Measurements from ENCODE around the gene FGF22.
"Not testable (repeated sequence)": the region's sequence is repeated elsewhere in the genome, so short reads cannot be mapped to it uniquely, and the experiment has no call there.

Gene FGF22

GRCh38 chr19:616747-617526 lies 22.7 kb upstream of the FGF22 start:
- Histone ChIP-seq H3K36me3 (ENCODE audit: control insufficient read depth in 2 of 2, insufficient read depth in 2 of 2, low read length in 2 of 2) (peaks cover 0 to 17% of the 10 kb centered on the region in 2 donors), H3K4me3 (ENCODE audit: low read length in 2 of 2) (no peak overlapping the region), H3K9ac (ENCODE audit: low read length in 2 of 2) (no peak overlapping the region), H3K4me1 (ENCODE audit: control insufficient read depth, insufficient read depth, low read length) (no peaks in the 10 kb centered on the region), H3K9me3 (ENCODE audit: control insufficient read depth in 2 of 2, low read length in 2 of 2) (no peaks in the 10 kb centered on the region), H3K27ac (ENCODE audit: low read length) (no peak overlapping the region), H3K27me3 (ENCODE audit: control insufficient read depth in 1 of 2, insufficient read depth in 2 of 2, low read length in 2 of 2) (peaks cover 0 to 3% of the 10 kb centered on the region in 2 donors)

- peaks cover 0 to 3% of the 10 kb centered on the region in 2 donors for H3K27me3 ChIP-seq (ENCODE audit: control insufficient read depth in 1 of 2, insufficient read depth in 2 of 2, low read length in 2 of 2)
- no peak overlapping the region for H3K9ac ChIP-seq (ENCODE audit: low read length in 2 of 2)
- H3K36me3 ChIP-seq (ENCODE audit: control insufficient read depth in 2 of 2, insufficient read depth in 2 of 2, low read length in 2 of 2), result peaks cover 0 to 21% of the 10 kb centered on the region in 2 donors
- no peaks in the 10 kb centered on the region for H3K9me3 ChIP-seq (ENCODE audit: control insufficient read depth in 2 of 2, low read length in 2 of 2)
- H3K27ac ChIP-seq (ENCODE audit: low read length), result no peak overlapping the region
- H3K4me3 ChIP-seq (ENCODE audit: low read length in 2 of 2), result no peak overlapping the region
- no peaks in the 10 kb centered on the region for H3K4me1 ChIP-seq (ENCODE audit: control insufficient read depth, insufficient read depth, low read length)
These were observed 22.0 kb upstream of the FGF22 start for GRCh38 chr19:617551-618246.

GRCh38 chr19:618247-618619 lies 21.4 kb upstream of the FGF22 start:
- H3K4me3 ChIP-seq (ENCODE audit: low read length in 2 of 2), result no peak overlapping the region
- no peaks in the 10 kb centered on the region for H3K9me3 ChIP-seq (ENCODE audit: control insufficient read depth in 2 of 2, low read length in 2 of 2)
- peaks cover 0 to 3% of the 10 kb centered on the region in 2 donors for H3K27me3 ChIP-seq (ENCODE audit: control insufficient read depth in 1 of 2, insufficient read depth in 2 of 2, low read length in 2 of 2)
- no peaks in the 10 kb centered on the region for H3K4me1 ChIP-seq (ENCODE audit: control insufficient read depth, insufficient read depth, low read length)
- peaks cover 0 to 21% of the 10 kb centered on the region in 2 donors for H3K36me3 ChIP-seq (ENCODE audit: control insufficient read depth in 2 of 2, insufficient read depth in 2 of 2, low read length in 2 of 2)
- H3K9ac ChIP-seq (ENCODE audit: low read length in 2 of 2), result no peak overlapping the region
- H3K27ac ChIP-seq (ENCODE audit: low read length), result no peak overlapping the region

- H3K9me3 ChIP-seq (ENCODE audit: control insufficient read depth in 2 of 2, low read length in 2 of 2), result no peaks in the 10 kb centered on the region
- H3K36me3 ChIP-seq (ENCODE audit: control insufficient read depth in 2 of 2, insufficient read depth in 2 of 2, low read length in 2 of 2), result peaks cover 0 to 24% of the 10 kb centered on the region in 2 donors
- H3K4me3 ChIP-seq (ENCODE audit: low read length in 2 of 2), result no peak overlapping the region
- H3K27me3 ChIP-seq (ENCODE audit: control insufficient read depth in 1 of 2, insufficient read depth in 2 of 2, low read length in 2 of 2), result peaks cover 0 to 3% of the 10 kb centered on the region in 2 donors
- H3K9ac ChIP-seq (ENCODE audit: low read length in 2 of 2), result no peak overlapping the region
- H3K27ac ChIP-seq (ENCODE audit: low read length), result no peak overlapping the region
- H3K4me1 ChIP-seq (ENCODE audit: control insufficient read depth, insufficient read depth, low read length), result no peaks in the 10 kb centered on the region
These were observed 20.9 kb upstream of the FGF22 start for GRCh38 chr19:618674-619285.

GRCh38 chr19:619286-620002 lies 20.2 kb upstream of the FGF22 start:
- no peaks in the 10 kb centered on the region for H3K9me3 ChIP-seq (ENCODE audit: control insufficient read depth in 2 of 2, low read length in 2 of 2)
- no peak overlapping the region for H3K4me3 ChIP-seq (ENCODE audit: low read length in 2 of 2)
- H3K36me3 ChIP-seq (ENCODE audit: control insufficient read depth in 2 of 2, insufficient read depth in 2 of 2, low read length in 2 of 2), result peaks cover 0 to 24% of the 10 kb centered on the region in 2 donors
- H3K4me1 ChIP-seq (ENCODE audit: control insufficient read depth, insufficient read depth, low read length), result no peaks in the 10 kb centered on the region
- peaks cover 0 to 3% of the 10 kb centered on the region in 2 donors for H3K27me3 ChIP-seq (ENCODE audit: control insufficient read depth in 1 of 2, insufficient read depth in 2 of 2, low read length in 2 of 2)
- no peak overlapping the region for H3K9ac ChIP-seq (ENCODE audit: low read length in 2 of 2)
- no peak overlapping the region for H3K27ac ChIP-seq (ENCODE audit: low read length)

GRCh38 chr19:620166-620862 lies 19.4 kb upstream of the FGF22 start:
- Histone ChIP-seq H3K9me3 (ENCODE audit: control insufficient read depth in 2 of 2, low read length in 2 of 2) (no peaks in the 10 kb centered on the region), H3K36me3 (ENCODE audit: control insufficient read depth in 2 of 2, insufficient read depth in 2 of 2, low read length in 2 of 2) (peaks cover 5 to 27% of the 10 kb centered on the region in 2 donors), H3K27me3 (ENCODE audit: control insufficient read depth in 1 of 2, insufficient read depth in 2 of 2, low read length in 2 of 2) (peaks cover 0 to 3% of the 10 kb centered on the region in 2 donors), H3K27ac (ENCODE audit: low read length) (no peak overlapping the region), H3K4me1 (ENCODE audit: control insufficient read depth, insufficient read depth, low read length) (no peaks in the 10 kb centered on the region), H3K9ac (ENCODE audit: low read length in 2 of 2) (no peak overlapping the region), H3K4me3 (ENCODE audit: low read length in 2 of 2) (no peak overlapping the region)

GRCh38 chr19:621191-621590 lies 18.5 kb upstream of the FGF22 start:
- H3K9ac ChIP-seq (ENCODE audit: low read length in 2 of 2); H3K27ac ChIP-seq (ENCODE audit: low read length); H3K4me3 ChIP-seq (ENCODE audit: low read length in 2 of 2); H3K4me1 ChIP-seq (ENCODE audit: control insufficient read depth, insufficient read depth, low read length); H3K27me3 ChIP-seq (ENCODE audit: control insufficient read depth in 1 of 2, insufficient read depth in 2 of 2, low read length in 2 of 2); H3K9me3 ChIP-seq (ENCODE audit: control insufficient read depth in 2 of 2, low read length in 2 of 2): not testable (repeated sequence)
- peaks cover 8 to 27% of the 10 kb centered on the region in 2 donors for H3K36me3 ChIP-seq (ENCODE audit: control insufficient read depth in 2 of 2, insufficient read depth in 2 of 2, low read length in 2 of 2)

GRCh38 chr19:621819-622218 lies 17.9 kb upstream of the FGF22 start:
- Histone ChIP-seq H3K4me3 (ENCODE audit: low read length in 2 of 2) (no peak overlapping the region), H3K36me3 (ENCODE audit: control insufficient read depth in 2 of 2, insufficient read depth in 2 of 2, low read length in 2 of 2) (peaks cover 8 to 27% of the 10 kb centered on the region in 2 donors), H3K4me1 (ENCODE audit: control insufficient read depth, insufficient read depth, low read length) (no peaks in the 10 kb centered on the region), H3K27ac (ENCODE audit: low read length) (no peak overlapping the region), H3K27me3 (ENCODE audit: control insufficient read depth in 1 of 2, insufficient read depth in 2 of 2, low read length in 2 of 2) (no peaks in the 10 kb centered on the region), H3K9ac (ENCODE audit: low read length in 2 of 2) (no peak overlapping the region), H3K9me3 (ENCODE audit: control insufficient read depth in 2 of 2, low read length in 2 of 2) (no peaks in the 10 kb centered on the region)

- Histone ChIP-seq H3K4me1 (ENCODE audit: control insufficient read depth, insufficient read depth, low read length) (no peaks in the 10 kb centered on the region), H3K4me3 (ENCODE audit: low read length in 2 of 2) (no peak overlapping the region), H3K9me3 (ENCODE audit: control insufficient read depth in 2 of 2, low read length in 2 of 2) (no peaks in the 10 kb centered on the region), H3K9ac (ENCODE audit: low read length in 2 of 2) (no peak overlapping the region), H3K36me3 (ENCODE audit: control insufficient read depth in 2 of 2, insufficient read depth in 2 of 2, low read length in 2 of 2) (peaks cover 8 to 25% of the 10 kb centered on the region in 2 donors), H3K27ac (ENCODE audit: low read length) (no peak overlapping the region), H3K27me3 (ENCODE audit: control insufficient read depth in 1 of 2, insufficient read depth in 2 of 2, low read length in 2 of 2) (no peaks in the 10 kb centered on the region)
These were observed 17.0 kb upstream of the FGF22 start for GRCh38 chr19:622666-623065.
